HG03280 (cell line): ENCODE results near the gene DIAPH3.

Experiments
- ATAC-seq: cut with Tn5 transposase; IDR thresholded peaks from one replicate; pipeline ENCODE4 v1.9.1; 2021; ENCODE audit warnings: mild to moderate bottlenecking, moderate library complexity; ENCODE audit not compliant: unreplicated experiment

The DIAPH3 gene

DNA sequence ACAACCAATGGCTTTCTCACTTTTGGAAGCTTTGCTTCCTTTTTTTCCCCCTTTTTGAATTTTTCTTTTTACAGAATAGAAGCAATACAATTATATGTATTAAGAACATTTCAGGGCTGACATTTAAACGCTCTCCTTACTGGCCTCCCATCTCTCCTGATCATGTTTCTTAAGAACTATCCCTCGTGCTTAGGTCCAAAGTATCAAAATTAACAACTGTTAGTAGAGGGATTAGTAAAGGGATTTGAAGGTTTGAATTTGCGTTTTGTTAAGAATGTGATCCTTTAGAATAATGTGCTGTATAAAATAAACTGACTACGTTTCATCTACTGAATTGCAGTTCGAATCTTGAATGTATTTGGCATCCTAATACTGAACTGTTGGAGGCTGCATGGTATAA is 424.8 kb downstream of the DIAPH3 start:
- no peak for ATAC-seq

DNA sequence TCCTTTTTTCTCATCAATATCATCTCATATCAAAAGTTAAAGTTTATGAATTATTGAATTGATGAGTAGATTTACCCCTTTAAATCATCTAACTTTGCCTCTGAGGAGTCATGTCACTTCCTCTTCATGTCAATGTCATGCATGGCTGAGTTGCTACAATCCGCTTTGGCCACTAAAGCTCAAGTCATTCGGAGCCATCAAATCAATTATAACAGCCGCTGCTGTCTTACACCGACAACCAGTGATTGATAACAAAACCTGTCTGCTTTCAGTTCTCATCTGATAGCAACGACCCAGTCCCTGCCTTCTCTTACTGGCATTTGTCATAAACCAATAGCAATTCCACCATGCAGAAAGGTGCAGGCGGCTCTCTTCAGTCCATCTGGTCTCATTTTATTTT is 429.3 kb downstream of the DIAPH3 start:
- ATAC-seq, result peak; percentile 100

DNA sequence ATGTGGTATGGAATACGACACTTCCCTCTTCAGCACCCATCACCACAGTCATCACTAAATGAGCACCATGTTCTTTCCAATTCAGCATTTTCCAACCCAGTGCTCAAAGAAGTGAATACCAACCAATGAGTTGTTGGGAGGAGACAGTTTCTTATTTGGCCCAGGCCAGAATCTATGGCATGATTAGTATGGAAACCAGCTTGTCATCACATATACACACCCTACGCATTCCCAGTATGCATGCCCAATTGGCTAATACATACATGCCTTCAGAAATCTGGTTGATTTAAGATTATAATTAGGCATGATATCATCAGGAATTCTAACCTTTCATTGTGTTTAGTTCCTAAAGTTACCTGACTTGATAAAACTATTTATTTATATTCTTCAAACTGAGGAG is 430.0 kb downstream of the DIAPH3 start:
- ATAC-seq, result no peak

DNA sequence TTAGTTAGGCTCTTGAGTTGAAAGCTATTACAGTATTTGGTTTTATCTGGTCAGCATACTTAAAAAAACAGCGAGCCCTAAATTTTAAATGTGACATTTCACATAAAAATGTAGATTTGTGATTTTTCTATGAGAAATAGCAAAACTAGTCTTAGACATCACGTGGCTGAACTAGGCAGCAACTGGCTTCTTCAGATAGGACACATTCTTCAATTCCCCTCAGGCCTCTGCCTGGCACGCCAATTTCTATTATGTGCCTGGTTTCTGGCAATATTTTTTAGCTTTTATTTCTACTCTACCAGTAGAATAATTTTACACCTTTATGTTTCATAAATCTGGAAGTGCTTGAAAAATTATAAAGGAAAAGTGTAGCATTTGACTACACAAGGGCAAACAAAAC is 433.7 kb downstream of the DIAPH3 start:
- no peak for ATAC-seq

DNA sequence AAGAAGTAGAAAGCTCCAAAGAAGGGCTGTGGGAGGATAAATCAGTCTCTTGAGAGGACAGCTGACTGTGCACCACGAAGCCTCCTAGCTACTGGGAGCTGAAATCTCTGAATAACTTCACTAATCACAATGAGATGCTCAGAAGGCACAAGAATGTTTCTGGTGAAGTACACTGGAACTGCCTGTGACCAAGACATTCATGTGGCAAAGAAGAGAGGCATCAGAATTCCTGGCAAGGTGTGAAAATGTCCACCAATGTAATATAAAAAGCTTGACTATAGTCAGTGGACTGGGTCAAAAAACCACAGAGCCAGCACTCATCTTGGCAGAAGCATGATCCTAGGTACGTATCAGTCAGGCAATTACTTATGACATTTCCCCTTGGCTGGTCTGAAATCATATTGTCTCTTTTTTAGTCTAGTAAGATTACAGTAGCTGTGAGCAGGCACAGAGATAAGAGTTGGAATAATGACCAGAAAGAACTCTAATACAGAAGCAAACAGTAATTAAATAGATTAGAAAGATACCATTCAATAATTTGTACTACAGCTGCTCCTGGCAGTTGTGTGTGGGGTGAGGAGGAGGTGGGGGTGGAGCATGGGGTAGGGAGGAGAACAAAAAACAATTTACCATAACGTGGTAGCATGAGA is 434.7 kb downstream of the DIAPH3 start:
- no peak for ATAC-seq

DNA sequence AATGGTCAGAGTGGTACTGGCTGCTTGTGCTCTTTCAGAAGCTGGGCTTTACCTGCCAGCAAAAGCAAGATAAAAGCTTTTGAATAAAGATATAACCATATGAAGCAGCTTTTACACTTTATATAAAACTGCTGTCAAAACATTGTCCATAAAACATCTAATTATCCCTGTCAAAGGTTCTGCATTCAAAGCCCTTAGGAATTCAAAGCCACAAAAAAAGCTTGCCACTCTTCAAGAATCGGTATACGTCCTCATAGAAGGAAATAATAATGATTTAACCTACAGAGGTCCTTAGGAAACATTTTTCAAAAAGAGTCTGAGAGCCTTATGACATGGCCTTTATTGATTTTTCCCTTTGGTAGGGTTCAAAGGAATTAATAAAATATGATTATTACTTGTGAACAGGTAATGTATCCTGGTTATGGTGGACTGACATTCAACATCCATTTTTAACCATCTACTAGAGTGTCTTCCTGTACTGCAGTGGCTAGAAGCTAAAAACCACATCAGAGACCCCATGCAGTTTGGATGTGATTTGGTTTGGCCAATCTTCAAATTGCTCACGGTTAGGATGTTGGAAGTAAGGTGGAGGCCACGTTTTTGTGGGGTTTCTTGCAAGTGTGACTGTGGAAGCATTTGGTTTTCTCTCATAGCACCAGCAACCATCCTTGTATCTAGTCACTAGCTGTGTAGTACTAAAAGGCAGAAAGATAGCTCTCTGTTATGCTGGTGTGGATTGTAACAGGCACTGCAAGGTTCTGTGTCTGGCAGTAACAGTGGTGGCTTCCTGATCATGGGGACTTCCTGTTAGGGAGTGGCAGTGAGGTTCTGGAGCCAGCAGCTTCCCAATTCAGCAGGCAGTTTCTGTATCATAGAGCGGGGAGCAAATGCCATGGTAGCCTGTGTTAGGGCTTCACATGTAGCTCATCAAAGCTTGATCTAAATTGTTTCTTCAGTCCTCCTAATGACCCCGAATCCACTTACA is 441.5 kb downstream of the DIAPH3 start:
- no peak for ATAC-seq

DNA sequence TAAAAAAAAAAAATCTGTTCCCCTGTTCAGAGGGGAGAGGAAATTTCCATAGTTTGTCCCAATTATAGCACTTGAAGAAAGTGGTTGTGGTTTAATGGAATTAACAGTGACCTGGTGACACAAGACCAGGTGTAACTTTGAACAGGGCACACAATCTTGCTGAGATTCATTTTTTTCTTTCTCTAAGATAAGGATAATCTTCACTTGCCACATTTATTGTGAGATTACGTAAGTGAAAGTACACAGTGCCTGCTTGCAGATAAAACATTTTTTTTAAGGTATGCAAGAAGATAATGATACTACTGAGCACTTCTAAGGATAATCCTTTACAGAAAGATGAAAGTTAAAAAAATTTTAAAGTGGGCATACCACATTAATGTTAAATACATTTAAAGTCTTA is 448.1 kb downstream of the DIAPH3 start:
- no peak for ATAC-seq

DNA sequence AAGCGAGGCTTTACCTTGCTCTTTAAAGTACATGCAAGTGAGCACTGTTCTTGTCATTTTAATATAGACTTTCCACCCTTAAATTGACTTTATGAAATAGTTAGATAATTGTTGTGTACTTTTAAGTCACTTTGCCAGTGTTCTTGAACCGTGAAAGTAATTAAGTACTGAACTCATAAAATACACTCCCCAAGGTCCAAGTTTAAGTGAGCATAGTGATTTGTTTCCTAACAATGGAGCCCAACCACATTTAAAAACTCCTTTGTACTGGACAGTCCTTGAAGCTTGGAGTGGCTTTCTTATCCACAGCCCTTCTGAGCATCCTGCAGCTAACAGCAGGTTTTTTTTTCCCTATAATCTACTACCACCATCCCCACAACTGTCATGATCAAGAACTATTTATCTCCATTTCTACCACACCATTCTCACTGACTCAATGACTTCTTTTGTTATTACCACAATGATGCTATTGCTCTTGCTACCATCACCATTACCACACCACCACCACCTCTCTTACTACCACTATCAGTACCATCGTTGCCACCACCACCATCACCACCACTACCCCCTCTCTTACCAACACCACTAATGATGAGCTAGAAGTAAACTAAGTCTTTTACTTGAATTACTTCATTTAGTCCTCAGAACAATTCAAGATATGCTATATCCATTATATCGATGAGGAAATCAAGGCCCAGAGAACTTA is 452.6 kb downstream of the DIAPH3 start:
- ATAC-seq, result no peak

DNA sequence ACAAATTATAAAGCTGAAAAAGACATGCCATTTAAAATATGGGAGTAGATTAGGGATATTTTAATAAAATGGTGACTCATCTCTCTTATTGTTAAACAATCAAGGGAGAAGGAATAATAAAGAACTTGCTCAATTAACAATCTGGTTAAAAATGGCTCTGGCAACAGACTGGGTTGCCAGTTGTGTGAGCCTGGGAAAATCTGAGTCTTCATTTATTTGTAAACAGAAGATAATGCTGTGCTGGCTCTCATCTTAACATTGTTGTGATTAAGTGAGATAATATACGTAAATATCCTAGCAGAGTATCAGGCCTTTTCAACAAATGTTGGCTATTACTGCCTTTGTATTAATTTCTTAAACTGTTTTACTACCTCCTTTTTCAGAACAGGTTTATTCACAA is 453.3 kb downstream of the DIAPH3 start:
- no peak for ATAC-seq

DNA sequence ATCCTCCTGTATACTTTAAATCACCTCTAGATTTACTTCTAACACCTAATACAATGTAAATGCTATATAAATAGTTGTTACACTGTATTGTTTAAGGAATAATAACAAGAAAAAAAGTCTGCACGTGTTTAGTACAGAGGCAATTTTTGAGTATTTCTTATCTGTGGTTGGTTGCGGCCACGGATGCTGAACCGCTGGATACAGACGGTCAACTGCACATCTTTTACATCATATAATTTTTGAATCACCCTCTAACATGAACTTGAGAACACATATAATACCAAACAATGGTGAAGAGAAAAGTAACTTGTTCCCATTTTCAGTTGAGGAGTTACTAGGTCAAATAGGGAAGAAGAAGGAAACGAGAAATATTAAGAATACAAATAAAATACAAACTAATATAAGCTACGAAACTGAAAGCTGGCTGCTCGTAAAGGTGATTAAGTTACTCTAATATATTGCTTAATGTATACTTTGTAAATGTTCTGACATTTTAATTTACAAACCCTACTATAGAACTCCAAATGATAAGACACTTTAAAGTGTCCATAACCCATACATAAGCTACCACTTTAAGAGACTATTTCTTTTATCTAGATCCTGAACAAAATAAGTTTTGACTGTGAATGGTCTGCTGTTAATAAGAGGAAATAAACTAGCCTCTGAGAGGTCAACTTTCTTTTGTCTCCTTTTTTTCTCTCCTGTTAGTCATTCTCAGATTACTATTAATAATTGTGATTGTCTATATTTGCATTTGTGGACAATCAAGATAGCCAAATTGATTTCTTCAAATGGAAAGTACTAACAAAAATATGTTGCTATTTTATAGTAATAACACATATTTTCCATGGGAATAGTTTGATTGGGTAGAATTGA is 457.4 kb downstream of the DIAPH3 start:
- peak; percentile 60 for ATAC-seq

DNA sequence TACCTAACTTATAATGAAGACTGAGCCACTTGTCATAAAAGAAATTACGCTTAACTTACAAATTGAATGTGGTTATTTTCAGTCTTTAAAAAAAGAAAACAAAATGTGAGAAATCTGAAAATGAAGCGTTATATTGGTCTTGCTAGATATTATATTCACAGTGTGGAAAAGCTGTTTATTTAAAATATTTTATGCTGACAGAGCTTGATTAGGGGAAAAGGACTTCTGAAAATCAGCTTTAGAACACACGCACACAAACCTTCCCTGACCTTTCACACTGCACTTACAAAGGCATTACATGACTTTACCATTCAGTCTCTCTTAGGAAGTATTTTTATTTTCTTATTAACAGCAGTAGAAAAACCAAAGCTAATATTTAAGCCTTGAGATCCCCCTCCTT is 461.5 kb downstream of the DIAPH3 start:
- no peak for ATAC-seq

DNA sequence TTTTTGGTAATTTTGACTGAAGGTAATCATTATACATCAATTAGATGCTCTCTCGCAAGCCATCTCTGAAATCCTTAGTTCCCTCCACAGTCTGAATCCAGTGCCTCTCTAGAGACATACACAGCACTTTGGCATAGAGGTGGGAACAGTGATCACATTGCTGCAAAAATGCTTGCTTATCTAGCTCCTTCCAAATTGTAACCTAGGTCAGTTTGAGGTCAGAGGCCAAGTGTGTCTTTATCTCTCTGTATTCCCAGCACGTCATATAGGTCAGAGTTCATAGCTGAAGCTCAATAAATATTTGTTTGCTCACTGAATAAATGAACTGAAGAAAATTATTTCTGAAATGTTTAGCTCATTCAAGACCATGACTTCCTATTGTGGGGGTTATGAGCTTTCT is 462.5 kb downstream of the DIAPH3 start:
- ATAC-seq, result no peak

DNA sequence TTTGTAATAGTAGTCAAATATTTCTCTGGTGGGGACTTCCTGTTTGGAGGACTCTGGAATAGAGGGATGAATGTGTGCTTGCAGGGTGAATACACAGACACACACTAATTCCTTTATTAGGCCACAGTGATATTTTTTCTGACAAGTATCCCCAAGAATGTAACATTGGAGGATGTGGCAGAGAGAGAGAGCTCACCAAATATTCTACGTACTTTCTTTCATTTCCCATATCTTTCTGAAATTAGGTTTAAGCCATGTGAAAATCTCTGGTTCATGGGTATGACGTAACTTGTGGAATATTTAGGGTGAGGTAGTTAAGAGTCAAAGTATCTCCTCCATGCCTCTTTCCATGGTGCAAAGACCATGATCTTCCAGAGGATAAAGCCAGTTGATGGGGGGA is 463.4 kb downstream of the DIAPH3 start:
- ATAC-seq, result no peak

DNA sequence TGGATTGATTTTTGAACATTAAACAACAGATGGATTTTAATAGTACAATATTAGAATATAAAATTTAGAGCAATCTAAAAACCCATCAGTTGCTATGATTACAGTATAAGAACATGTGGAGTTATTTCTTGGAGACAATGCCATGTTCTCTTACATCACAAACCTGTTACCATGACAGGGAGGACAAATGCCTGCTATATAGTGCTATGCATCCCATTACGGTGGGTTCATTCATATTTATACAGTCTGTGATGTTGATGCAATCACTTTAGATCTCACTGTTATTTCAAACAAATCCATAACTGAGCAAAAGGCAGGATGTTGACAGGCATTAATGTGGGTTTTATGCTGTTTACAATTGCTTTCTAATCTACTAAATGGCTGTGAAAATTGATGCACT is 467.5 kb downstream of the DIAPH3 start:
- no peak for ATAC-seq

DNA sequence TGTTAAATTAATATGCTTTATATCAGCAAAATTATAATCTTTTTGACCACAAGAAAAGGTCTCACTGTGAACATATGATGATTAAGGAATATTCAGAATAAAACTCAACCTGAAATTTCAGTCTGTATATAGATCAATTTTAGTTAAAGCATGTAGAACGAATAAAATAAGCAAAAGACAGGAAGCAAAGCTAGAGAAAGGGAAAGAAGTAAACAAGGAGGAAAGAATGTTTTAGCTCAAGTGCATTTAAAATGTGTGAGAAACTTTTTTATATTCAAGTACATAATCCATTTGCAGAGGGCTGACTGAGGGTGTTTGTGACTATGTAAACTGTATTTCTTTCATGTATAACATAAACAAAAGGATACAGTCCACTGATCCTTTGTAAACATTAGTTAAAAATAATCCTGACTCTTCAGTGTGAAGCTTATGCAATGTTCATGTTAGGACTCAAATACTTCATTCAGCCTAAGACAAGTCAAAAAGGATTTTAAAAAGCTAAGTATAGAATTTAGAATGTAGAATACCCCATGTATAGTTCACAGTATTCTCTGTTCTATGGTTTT is 472.1 kb downstream of the DIAPH3 start:
- no peak for ATAC-seq

DNA sequence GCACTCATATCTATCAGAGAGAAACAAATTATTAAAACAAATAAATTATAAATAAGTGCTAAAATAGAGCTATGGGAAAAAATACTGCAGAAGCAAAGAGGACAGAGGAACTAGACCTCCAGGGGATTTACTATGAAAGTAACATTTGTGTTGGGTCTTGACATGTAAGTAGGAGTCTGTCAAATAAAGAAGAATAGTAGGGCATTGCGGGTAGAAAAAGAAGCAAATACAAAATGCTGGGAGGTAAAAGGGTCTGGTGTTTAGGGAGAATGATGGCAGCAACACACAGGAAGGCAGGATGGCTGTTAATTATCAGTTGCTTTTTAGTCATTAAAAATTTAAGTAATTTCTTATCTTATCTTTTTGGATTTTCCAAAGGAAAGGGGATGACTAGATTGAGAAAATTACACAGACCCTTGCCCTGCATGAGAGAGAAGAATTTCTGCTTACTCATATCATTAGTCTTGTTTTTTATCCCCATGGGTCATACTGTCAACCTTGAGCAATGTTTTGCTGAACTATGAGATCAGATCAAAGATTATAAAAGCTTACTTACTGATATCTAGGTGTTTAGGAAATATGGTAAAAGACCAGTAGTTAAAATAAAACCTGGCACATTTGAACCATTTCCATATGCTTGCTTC is 472.7 kb downstream of the DIAPH3 start:
- no peak for ATAC-seq

DNA sequence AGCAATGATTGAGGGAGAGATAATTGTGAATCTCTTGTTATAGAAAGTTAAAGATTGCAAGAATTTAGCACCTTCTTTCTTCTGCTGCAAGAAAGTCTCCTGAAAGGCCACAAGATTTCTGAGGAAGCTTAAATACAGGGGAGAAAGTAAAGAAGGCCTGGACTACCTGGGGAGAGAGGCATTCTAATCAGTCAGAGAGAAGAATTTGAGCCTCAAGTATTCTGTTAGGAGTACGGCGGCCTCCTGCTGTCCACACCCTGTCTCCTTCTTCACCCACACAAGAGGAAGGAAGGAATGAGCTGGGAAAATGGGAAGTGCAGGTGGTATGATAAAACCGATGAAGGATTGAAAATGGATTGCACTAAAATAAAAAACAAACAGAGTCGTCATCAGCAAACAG is 474.7 kb downstream of the DIAPH3 start:
- no peak for ATAC-seq

DNA sequence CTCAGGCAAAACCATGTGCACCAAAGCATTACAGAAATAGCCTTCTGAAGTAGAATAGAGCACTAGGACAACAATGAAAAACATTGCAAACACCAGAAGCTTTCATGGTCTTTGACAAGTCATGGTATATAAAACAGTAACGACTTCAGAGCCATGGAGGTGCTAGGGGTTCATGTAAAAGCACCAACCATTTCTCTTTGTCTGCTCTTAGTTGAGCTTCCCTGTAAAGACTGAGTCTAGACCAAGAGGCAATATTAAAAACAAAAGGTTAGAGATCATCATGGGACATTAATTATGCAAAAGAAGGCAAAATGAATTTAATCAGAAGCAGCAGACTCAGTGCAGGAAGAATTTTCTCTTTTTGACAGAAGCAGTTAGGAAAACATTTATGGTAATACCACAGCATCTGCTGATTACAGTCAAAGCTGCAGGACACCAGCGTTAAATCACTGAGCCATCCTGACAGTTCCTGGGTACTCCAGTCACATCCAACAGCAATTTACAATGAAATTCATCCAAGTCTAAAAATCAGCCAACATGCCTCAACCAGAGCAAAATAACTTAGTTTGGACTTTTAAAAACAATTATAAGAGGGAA is 476.8 kb downstream of the DIAPH3 start:
- no peak for ATAC-seq

DNA sequence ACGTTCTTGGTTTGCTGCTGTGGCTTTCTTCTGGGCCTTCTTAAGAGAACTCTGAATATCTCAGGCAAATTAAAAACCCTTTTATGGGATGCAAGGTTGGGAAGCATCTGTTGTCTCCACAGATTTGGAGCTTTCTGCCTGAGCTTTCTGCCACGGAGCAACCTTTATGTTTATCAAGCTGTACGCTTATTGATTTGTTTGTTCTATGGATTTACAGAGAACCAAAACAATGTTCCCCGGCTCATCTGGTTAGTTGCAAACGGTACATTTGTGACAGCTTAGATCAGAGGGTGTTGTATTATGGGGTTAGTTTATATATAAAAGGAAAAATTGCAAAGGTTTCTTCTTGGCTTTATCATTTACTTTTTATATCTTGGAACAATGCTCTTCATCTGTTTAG is 479.6 kb downstream of the DIAPH3 start:
- no peak for ATAC-seq
